ENCODE measurements around the gene ANAPC5.

DNA sequence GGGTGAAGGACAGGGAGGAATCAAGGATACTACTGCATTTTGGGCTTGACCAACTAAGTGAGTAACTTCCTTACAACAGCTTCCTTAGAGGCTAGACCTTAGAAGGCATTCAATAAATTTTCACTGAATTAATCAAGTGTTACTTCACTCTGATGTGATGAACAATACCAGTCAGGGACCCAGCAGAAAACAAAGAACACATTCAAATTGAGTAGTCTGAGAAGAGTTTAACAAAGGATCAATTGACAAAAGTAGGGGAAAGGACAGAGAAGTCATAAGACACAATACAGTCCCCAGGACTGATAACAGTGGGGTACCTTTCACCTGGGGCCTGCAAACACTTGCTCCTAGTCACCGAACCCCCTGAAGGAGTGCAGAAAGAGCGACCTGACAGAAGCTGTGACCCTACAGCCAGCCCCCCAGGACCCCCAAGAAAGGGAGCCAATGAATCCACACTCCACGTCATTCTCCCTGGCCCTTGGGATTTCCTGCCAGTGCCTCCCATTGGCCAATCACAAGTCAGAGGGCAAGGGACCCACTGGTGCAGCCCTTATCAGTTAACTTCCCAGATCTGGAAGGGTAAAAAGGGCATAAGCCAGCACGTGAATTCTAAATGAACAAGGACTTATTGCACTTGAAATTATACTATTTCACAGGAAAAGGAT is 6.9 kb downstream of the ANAPC5 start:
- TF ChIP-seq SUZ12 (IDR thresholded peaks at IDR 0.05; ENCODE audit: extremely low read depth, insufficient read depth, insufficient read length) (no peak), YY1 (IDR thresholded peaks at IDR 0.05; ENCODE audit: insufficient read depth, insufficient read length) (no peak)

Measured in NT2/D1 (cell line).